Naive thymus-derived CD4-positive, alpha-beta T cell (primary cell): ENCODE data around the gene BUD31. TPM values are rescaled to one million over a fixed set of nuclear protein-coding genes. Genes with fewer than 3 reads are reported as not detected.

Source experiments
- ATAC-seq: fragments of 150-1000 bp; cut with Tn5 transposase; 2 replicates; pipeline ENCODE4 v1.10.0; 2021; ENCODE audit warnings: mild to moderate bottlenecking, moderate library complexity
- CTCF ChIA-PET: fragments of 350-600 bp; sonication (Branson Sonifier 250); formaldehyde crosslinking; loops from one replicate; lab custom pipeline; 2021; ENCODE audit warnings: antibody characterized with exemption; lab: Charles Lee
- POLR2A ChIA-PET: fragments of 350-600 bp; sonication (Branson Sonifier 250); formaldehyde crosslinking; loops from one replicate; lab custom pipeline; 2021; ENCODE audit warnings: antibody characterized with exemption, inconsistent platforms; lab: Charles Lee
- DNase-seq, 9 donors: peaks; one replicate each; pipeline versions ENCODE4 v3.0.0 to v3.0.0-alpha.2; 2020 to 2022; ENCODE audit warnings: mixed read lengths in 1 of 9
- H3K27ac ChIP-seq: one replicate; pipeline ENCODE4 v1.7.0; 2013; ENCODE audit warnings: mild to moderate bottlenecking, low read depth, low read length, moderate library complexity
- H3K27me3 ChIP-seq, 2 donors: one replicate each; pipeline ENCODE4 v1.7.0; 2013; ENCODE audit warnings: low read length in 2 of 2, mild to moderate bottlenecking in 2 of 2, moderate library complexity in 2 of 2; ENCODE audit not compliant: control insufficient read depth in 2 of 2, insufficient read depth in 2 of 2
- H3K36me3 ChIP-seq, 3 experiments: 1 replicate in 2 of 3; 2 replicates in 1 of 3; pipeline ENCODE4 v1.7.0; 2013; ENCODE audit warnings: low read length in 3 of 3, mild to moderate bottlenecking in 3 of 3, moderate library complexity in 1 of 3; ENCODE audit not compliant: insufficient read depth in 3 of 3, control insufficient read depth in 2 of 3
- H3K4me1 ChIP-seq, 2 donors: one replicate each; pipeline ENCODE4 v1.7.0; 2013; ENCODE audit warnings: low read length in 2 of 2, mild to moderate bottlenecking in 2 of 2, moderate library complexity in 1 of 2; ENCODE audit not compliant: control insufficient read depth in 2 of 2, insufficient read depth in 2 of 2
- H3K4me3 ChIP-seq: 2 replicates; pipeline ENCODE4 v1.7.0; 2013; ENCODE audit warnings: mild to moderate bottlenecking, low read length
- H3K9me3 ChIP-seq, 3 experiments: 1 replicate in 2 of 3; 2 replicates in 1 of 3; pipeline ENCODE4 v1.7.0; 2013; ENCODE audit warnings: low read length in 3 of 3; ENCODE audit not compliant: control insufficient read depth in 2 of 3
- H3K27ac Mint-ChIP-seq, 9 donors: one replicate each; pipeline ENCODE4 v1.8.0; 2020 to 2022; ENCODE audit warnings: mixed read lengths in 9 of 9, mild to moderate bottlenecking in 8 of 9, moderate library complexity in 5 of 9, inconsistent platforms in 2 of 9
- H3K27me3 Mint-ChIP-seq, 5 donors: one replicate each; pipeline ENCODE4 v1.8.0; 2021 to 2022; ENCODE audit warnings: mixed read lengths in 5 of 5, mild to moderate bottlenecking in 1 of 5
- H3K36me3 Mint-ChIP-seq, 5 donors: one replicate each; pipeline ENCODE4 v1.8.0; 2020 to 2022; ENCODE audit warnings: mixed read lengths in 5 of 5, mild to moderate bottlenecking in 3 of 5, inconsistent platforms in 1 of 5
- H3K4me1 Mint-ChIP-seq, 7 donors: one replicate each; pipeline ENCODE4 v1.8.0; 2020 to 2022; ENCODE audit warnings: mixed read lengths in 7 of 7, mild to moderate bottlenecking in 3 of 7, inconsistent platforms in 1 of 7
- H3K4me3 Mint-ChIP-seq, 10 donors: one replicate each; pipeline ENCODE4 v1.8.0; 2020 to 2022; ENCODE audit warnings: mild to moderate bottlenecking in 10 of 10, mixed read lengths in 10 of 10, moderate library complexity in 6 of 10, inconsistent platforms in 2 of 10
- H3K9me3 Mint-ChIP-seq, 11 donors: one replicate each; pipeline ENCODE4 v1.8.0; 2020 to 2022; ENCODE audit warnings: mixed read lengths in 11 of 11, mild to moderate bottlenecking in 4 of 11, inconsistent platforms in 1 of 11, moderate library complexity in 1 of 11
- intact Hi-C, 2 donors: fragments of 100-400 bp; cut with micrococcal nuclease; formaldehyde crosslinking; loops; one replicate each; pipeline ENCODE4 v1.15.1; 2023
- polyA plus RNA-seq, 2 donors: library from polyadenylated mRNA; unstranded; fragments of 300-500 nt; fragmentation: Illumina TruSeq; gene quantifications; one replicate each; pipeline ENCODE4 v1.2.3, GENCODE V29; 2021
- total RNA-seq, 6 experiments: library from RNA in 5 of 6; stranded (reverse) in 5 of 6; gene quantifications; 1 replicate in 5 of 6; 2 replicates in 1 of 6; pipeline ENCODE4 v1.2.3 and lab custom pipeline; 2021 to 2026

The BUD31 gene
- total and polyA plus RNA-seq, 7 experiments from 2014 or later: 55.2 to 173 (median 134) TPM

GRCh38 chr7:99399597-99399996, 9.2 kb upstream of the BUD31 start:
- no peak overlapping the region for H3K4me3 Mint-ChIP-seq
- H3K27ac ChIP-seq: peak overlapping the region; percentile 6

GRCh38 chr7:99402854-99403253, 5.9 kb upstream of the BUD31 start:
- peaks cover 16 to 20% of the 10 kb centered on the region in 2 donors for H3K4me1 ChIP-seq

More at GRCh38 chr7:99399597-99399996, 9.2 kb upstream of the BUD31 start:
- ChIA-PET POLR2A (interaction anchor here (0.7 to 3.0 kb wide), 4 partner anchors 8 to 108 kb away, joined by 3 to 22 read pairs (median 4); partner anchors contain the start of genes BUD31 and PDAP1), CTCF (interaction anchor here (0.7 kb wide), 1 partner anchor 34 kb away, joined by 3 read pairs; no protein-coding TSS in a partner anchor)
- DNase-seq (no peak), ATAC-seq (no peak)
- H3K36me3 Mint-ChIP-seq: peaks cover 8 to 32% (median 20%) of the 10 kb centered on the region in 5 donors
- H3K9me3 Mint-ChIP-seq: peaks cover 0 to 5% (median 0%) of the 10 kb centered on the region in 11 donors
- Histone ChIP-seq H3K4me3 (no peak overlapping the region), H3K4me1 (no peaks in the 10 kb centered on the region), H3K27me3 (no peaks in the 10 kb centered on the region), H3K36me3 (peaks cover 0 to 93% (median 28%) of the 10 kb centered on the region in 3 experiments), H3K9me3 (no peaks in the 10 kb centered on the region)
- no peaks in the 10 kb centered on the region for H3K27me3 Mint-ChIP-seq
- H3K4me1 Mint-ChIP-seq: peaks cover 12 to 30% (median 24%) of the 10 kb centered on the region in 7 donors
- intact Hi-C loops: no loop called here
- peak overlapping the region in 7 of 9 donors; percentile 6 to 84 (median 58) for H3K27ac Mint-ChIP-seq

GRCh38 chr7:99403764-99404163, 5.0 kb upstream of the BUD31 start:
- ChIA-PET POLR2A (interaction anchor here (0.7 to 6.3 kb wide), 6 partner anchors 11 to 28 kb away, joined by 3 to 24 read pairs (median 3); no protein-coding TSS in a partner anchor), CTCF (no interaction called here)
- no peaks in the 10 kb centered on the region for H3K27me3 ChIP-seq
- Mint-ChIP-seq H3K4me1 (peaks cover 26 to 49% (median 32%) of the 10 kb centered on the region in 7 donors), H3K27ac (peak overlapping the region in 7 of 9 donors; percentile 43 to 83 (median 75)), H3K27me3 (no peaks in the 10 kb centered on the region), H3K9me3 (peaks cover 0 to 5% (median 0%) of the 10 kb centered on the region in 11 donors), H3K36me3 (peaks cover 8 to 28% (median 14%) of the 10 kb centered on the region in 5 donors), H3K4me3 (peak overlapping the region in 1 of 10 donors; percentile 9)
- DNase-seq: no peak
- no peaks in the 10 kb centered on the region for H3K9me3 ChIP-seq
- H3K27ac ChIP-seq: no peak overlapping the region
- ATAC-seq: no peak
- H3K4me3 ChIP-seq: no peak overlapping the region
- peaks cover 18 to 21% of the 10 kb centered on the region in 2 donors for H3K4me1 ChIP-seq
- intact Hi-C loops: loop anchor here in 1 of 2 donors (10.0 kb wide), 1 partner anchor 681 kb away; the partner anchor contains the start of genes COPS6 and ZNF3
- peaks cover 0 to 55% (median 14%) of the 10 kb centered on the region in 3 experiments for H3K36me3 ChIP-seq

More at GRCh38 chr7:99402854-99403253, 5.9 kb upstream of the BUD31 start:
- Histone ChIP-seq H3K27me3 (no peaks in the 10 kb centered on the region), H3K9me3 (no peaks in the 10 kb centered on the region), H3K4me3 (no peak overlapping the region), H3K27ac (no peak overlapping the region), H3K36me3 (peaks cover 0 to 64% (median 14%) of the 10 kb centered on the region in 3 experiments)
- no peak overlapping the region for H3K4me3 Mint-ChIP-seq
- no peak for ATAC-seq
- H3K27me3 Mint-ChIP-seq: no peaks in the 10 kb centered on the region
- POLR2A ChIA-PET: interaction anchor here (1.0 to 6.3 kb wide), 4 partner anchors 10 to 27 kb away, joined by 3 to 24 read pairs (median 3); no protein-coding TSS in a partner anchor
- CTCF ChIA-PET: no interaction called here
- peaks cover 0 to 4% (median 0%) of the 10 kb centered on the region in 11 donors for H3K9me3 Mint-ChIP-seq
- peaks cover 8 to 30% (median 17%) of the 10 kb centered on the region in 5 donors for H3K36me3 Mint-ChIP-seq
- no peak for DNase-seq
- intact Hi-C loops: loop anchor here in 1 of 2 donors (10.0 kb wide), 1 partner anchor 682 kb away; the partner anchor contains the start of genes COPS6 and ZNF3
- H3K4me1 Mint-ChIP-seq: peaks cover 28 to 48% (median 35%) of the 10 kb centered on the region in 7 donors
- peak overlapping the region in 7 of 9 donors; percentile 6 to 84 (median 53) for H3K27ac Mint-ChIP-seq

- intact Hi-C loops: loop anchor here in 1 of 2 donors (10.0 kb wide), 1 partner anchor 680 kb away; the partner anchor contains the start of genes COPS6 and ZNF3
- Histone ChIP-seq H3K4me3 (no peak overlapping the region), H3K27me3 (no peaks in the 10 kb centered on the region), H3K4me1 (peaks cover 18 to 21% of the 10 kb centered on the region in 2 donors), H3K36me3 (peaks cover 0 to 54% (median 14%) of the 10 kb centered on the region in 3 experiments), H3K9me3 (no peaks in the 10 kb centered on the region), H3K27ac (no peak overlapping the region)
- Mint-ChIP-seq H3K9me3 (peaks cover 0 to 5% (median 0%) of the 10 kb centered on the region in 11 donors), H3K27me3 (no peaks in the 10 kb centered on the region), H3K4me1 (peaks cover 25 to 55% (median 32%) of the 10 kb centered on the region in 7 donors), H3K36me3 (peaks cover 12 to 28% (median 14%) of the 10 kb centered on the region in 5 donors), H3K4me3 (peak overlapping the region in 1 of 10 donors; percentile 56), H3K27ac (peak overlapping the region in 8 of 9 donors; percentile 43 to 83 (median 72))
- ATAC-seq: no peak
- POLR2A ChIA-PET: interaction anchor here (0.7 to 6.3 kb wide), 4 partner anchors 11 to 27 kb away, joined by 3 to 24 read pairs (median 4); no protein-coding TSS in a partner anchor
- DNase-seq: no peak
- CTCF ChIA-PET: no interaction called here
Observed at GRCh38 chr7:99404235-99404976, 4.4 kb upstream of the BUD31 start.

- no peak for ATAC-seq
- H3K27ac ChIP-seq: no peak overlapping the region
- ChIA-PET POLR2A (interaction anchor here (6.3 kb wide), 1 partner anchor 12 kb away, joined by 24 read pairs; no protein-coding TSS in a partner anchor), CTCF (no interaction called here)
- H3K4me1 Mint-ChIP-seq: peaks cover 30 to 60% (median 38%) of the 10 kb centered on the region in 7 donors
- peak overlapping the region in 5 of 9 donors; percentile 20 to 75 (median 56) for H3K27ac Mint-ChIP-seq
- peaks cover 19 to 25% of the 10 kb centered on the region in 2 donors for H3K4me1 ChIP-seq
- no peaks in the 10 kb centered on the region for H3K9me3 ChIP-seq
- H3K9me3 Mint-ChIP-seq: peaks cover 0 to 5% (median 0%) of the 10 kb centered on the region in 11 donors
- peaks cover 12 to 28% (median 14%) of the 10 kb centered on the region in 5 donors for H3K36me3 Mint-ChIP-seq
- no peak for DNase-seq
- peaks cover 0 to 48% (median 14%) of the 10 kb centered on the region in 3 experiments for H3K36me3 ChIP-seq
- no peaks in the 10 kb centered on the region for H3K27me3 ChIP-seq
- peak overlapping the region in 1 of 10 donors; percentile 24 for H3K4me3 Mint-ChIP-seq
- intact Hi-C loops: loop anchor here (5.0 to 10.0 kb wide), 3 partner anchors 33 to 680 kb away; partner anchors contain the start of genes ARPC1B (in 1 of the 2), COPS6 (in 1 of the 2), SMURF1 (in 1 of the 2) and ZNF3 (in 1 of the 2)
- H3K27me3 Mint-ChIP-seq: no peaks in the 10 kb centered on the region
- H3K4me3 ChIP-seq: no peak overlapping the region
Observed at GRCh38 chr7:99404977-99405320, 3.8 kb upstream of the BUD31 start.

- intact Hi-C loops: loop anchor here (5.0 to 10.0 kb wide), 3 partner anchors 34 to 678 kb away; partner anchors contain the start of genes ARPC1B (in 1 of the 2), COPS6 (in 1 of the 2), SMURF1 (in 1 of the 2) and ZNF3 (in 1 of the 2)
- Histone ChIP-seq H3K4me1 (peaks cover 26 to 37% of the 10 kb centered on the region in 2 donors), H3K9me3 (no peaks in the 10 kb centered on the region), H3K27ac (peak overlapping the region; percentile 93), H3K27me3 (no peaks in the 10 kb centered on the region), H3K4me3 (no peak overlapping the region), H3K36me3 (peaks cover 11 to 48% (median 15%) of the 10 kb centered on the region in 3 experiments)
- CTCF ChIA-PET: interaction anchor here (1.0 kb wide), 1 partner anchor 41 kb away, joined by 3 read pairs; no protein-coding TSS in a partner anchor
- Mint-ChIP-seq H3K4me1 (peaks cover 43 to 68% (median 47%) of the 10 kb centered on the region in 7 donors), H3K9me3 (peaks cover 0 to 5% (median 0%) of the 10 kb centered on the region in 11 donors), H3K27me3 (no peaks in the 10 kb centered on the region), H3K4me3 (peak overlapping the region; percentile 29 to 98 (median 96)), H3K27ac (peak overlapping the region; percentile 90 to 97 (median 97)), H3K36me3 (peaks cover 11 to 29% (median 14%) of the 10 kb centered on the region in 5 donors)
- no peak for DNase-seq
- no peak for ATAC-seq
- POLR2A ChIA-PET: interaction anchor here (1.1 to 5.0 kb wide), 9 partner anchors 7 to 151 kb away, joined by 3 to 62 read pairs (median 22); partner anchors contain the start of genes ARPC1B, ZNF394 and ZNF655
Observed at GRCh38 chr7:99406557-99406956, 2.2 kb upstream of the BUD31 start.
